K562 (cell line): ENCODE results near the gene IDH1. TPM values are rescaled to one million over a fixed set of nuclear protein-coding genes. Genes with fewer than 3 reads are reported as not detected.

ENCODE experiments used
- ATAC-seq: fragments of 200-7000 bp; cut with Tn5 transposase; 3 replicates; pipeline ENCODE4 v1.9.1; 2020; ENCODE audit warnings: moderate library complexity
- BruUV-seq: library from RNA; stranded (reverse); fragments of 400-500 nt; replicated peaks from 2 replicates; lab custom pipeline; 2021; lab: Mats Ljungman, UMichigan
- CTCF ChIA-PET: fragments of 300-600 bp; formaldehyde crosslinking; extraction: SDS; loops from one replicate; lab custom pipeline; 2021; ENCODE audit warnings: low intra/inter-chr PET ratio; lab: Yijun Ruan, JAX
- POLR2A ChIA-PET: fragments of 300-600, 350-650 bp; sonication (Branson Sonifier 250); formaldehyde crosslinking; extraction: SDS; loops from one replicate; lab custom pipeline; 2021; ENCODE audit warnings: antibody characterized with exemption, inconsistent platforms; lab: Yijun Ruan, JAX
- DNase-seq, 4 experiments: peaks; one replicate each; pipeline versions ENCODE4 v3.0.0 to v3.0.0-alpha.2; 2011 to 2018; ENCODE audit warnings: low spot score in 3 of 4, mixed read lengths in 3 of 4; ENCODE audit errors: extremely low read depth in 1 of 4
- FAIRE-seq: peaks from 2 replicates; lab custom pipeline; 2011; peaks lifted over from hg19 to GRCh38; lab: Jason Lieb, UNC
- H2AFZ ChIP-seq: 2 replicates; pipeline ENCODE4 v1.6.0; 2011; ENCODE audit warnings: low read depth, low read length, control low read depth, inconsistent platforms
- H3K27ac ChIP-seq: fragments of 200-600 bp; 3 replicates; pipeline ENCODE4 v1.8.0; 2011; ENCODE audit warnings: low read depth, mild to moderate bottlenecking, control low read depth, inconsistent platforms, low read length, moderate library complexity, mixed read lengths; ENCODE audit errors: extremely low read depth
- H3K27me3 ChIP-seq, 2 experiments: fragments of 300-600 bp in 1 of 2; 2 replicates in 1 of 2; 3 replicates in 1 of 2; pipeline versions ENCODE4 v1.6.0 to v1.8.0; 2011; ENCODE audit warnings: inconsistent platforms in 2 of 2, low read length in 2 of 2, mild to moderate bottlenecking in 1 of 2, mixed read lengths in 1 of 2, moderate library complexity in 1 of 2; ENCODE audit not compliant: control insufficient read depth in 2 of 2, insufficient read depth in 2 of 2
- H3K36me3 ChIP-seq: fragments of 300-600 bp; 3 replicates; pipeline ENCODE4 v1.8.0; 2011; ENCODE audit warnings: mild to moderate bottlenecking, low read length, inconsistent platforms; ENCODE audit not compliant: control insufficient read depth, insufficient read depth
- H3K4me1 ChIP-seq, 2 experiments: fragments of 200-600 bp in 1 of 2; replicated peaks in 1 of 2; 2 replicates in 1 of 2; 3 replicates in 1 of 2; pipeline versions ENCODE4 v1.5.1 to v1.8.0; 2011; ENCODE audit warnings: inconsistent platforms in 2 of 2, low read length in 2 of 2, mild to moderate bottlenecking in 1 of 2, mixed read lengths in 1 of 2, moderate library complexity in 1 of 2; ENCODE audit not compliant: control insufficient read depth in 2 of 2, insufficient read depth in 2 of 2
- H3K4me2 ChIP-seq: 2 replicates; pipeline ENCODE4 v1.6.1; 2011; ENCODE audit warnings: low read length, control low read depth, inconsistent platforms, mixed read lengths; ENCODE audit not compliant: insufficient read depth
- H3K4me3 ChIP-seq: fragments of 200-600 bp; sonication (generic), shearing (Covaris generic); 2 replicates; pipeline ENCODE4 v1.5.1; 2016; ENCODE audit warnings: control low read depth, inconsistent platforms
- H3K79me2 ChIP-seq: fragments of 200-600 bp; 3 replicates; pipeline ENCODE4 v1.8.0; 2011; ENCODE audit warnings: low read length, inconsistent platforms; ENCODE audit not compliant: control insufficient read depth, insufficient read depth
- H3K9ac ChIP-seq, 2 experiments: 2 replicates each; pipeline versions ENCODE4 v1.6.0 to v1.6.1; 2011; ENCODE audit warnings: low read depth in 2 of 2, low read length in 2 of 2, control low read depth in 1 of 2, inconsistent platforms in 1 of 2, mild to moderate bottlenecking in 1 of 2, mixed read lengths in 1 of 2; ENCODE audit not compliant: insufficient read depth in 1 of 2
- H3K9me1 ChIP-seq: one replicate; pipeline ENCODE4 v1.6.0; 2011; ENCODE audit warnings: inconsistent platforms, mild to moderate bottlenecking, low read length, moderate library complexity; ENCODE audit not compliant: control insufficient read depth, insufficient read depth
- H3K9me3 ChIP-seq: replicated peaks from 2 replicates; pipeline ENCODE4 v1.5.1; 2011; ENCODE audit warnings: low read depth, low read length, inconsistent platforms; ENCODE audit not compliant: control insufficient read depth, insufficient read depth
- H4K20me1 ChIP-seq: replicated peaks from 2 replicates; pipeline ENCODE4 v1.6.1; 2011; ENCODE audit warnings: low read length, inconsistent platforms, mixed read lengths; ENCODE audit not compliant: control insufficient read depth, insufficient read depth
- DPF2 ChIP-seq: fragments of 450-650 bp; IDR thresholded peaks from 2 replicates; pipeline ENCODE4 v1.6.1; 2016
- WGBS: fragments of 100-300 bp; shearing (Covaris generic); methylation state at CpG from one replicate; pipeline ENCODE4 v1.1.6; 2016; ENCODE audit warnings: low coverage, mixed read lengths; ENCODE audit not compliant: insufficient coverage; ENCODE audit errors: missing lambda C conversion rate; 5-methylcytosine and 5-hydroxymethylcytosine counted together
- in situ Hi-C: fragments of 300-500 bp; cut with MboI; formaldehyde crosslinking; loops from 4 replicates; pipeline ENCODE4 v1.15.0; 2018; ENCODE audit warnings: inconsistent platforms, mixed read lengths
- intact Hi-C: fragments of 100-400 bp; cut with micrococcal nuclease; formaldehyde crosslinking; loops from 2 replicates; pipeline ENCODE4 v1.14.2; 2022
- polyA plus RNA-seq, 8 experiments: library from polyadenylated mRNA; depleted of rRNA in 4 of 8; stranded (reverse) in 5 of 8; unstranded in 3 of 8; fragments of >200 nt; fragmentation: Nextera tagmentation in 2 of 8; fragmentation: Illumina TruSeq in 1 of 8; extraction: Ambion mirVana in 2 of 8; extraction: Trizol in 1 of 8; gene quantifications; 2 replicates each; pipeline versions ENCODE4 v1.2.1 to v1.2.3, GENCODE V29; 2011 to 2014; ENCODE audit warnings: inconsistent platforms in 1 of 8, missing spikeins in 1 of 8
- total RNA-seq, 7 experiments: library from RNA; depleted of rRNA in 6 of 7; stranded (reverse); fragments of >200 nt in 6 of 7; fragmentation: Illumina TruSeq in 2 of 7; extraction: Trizol in 2 of 7; gene quantifications; 2 replicates each; pipeline versions ENCODE4 v1.2.1 to v1.2.3, GENCODE V29; 2011 to 2021; ENCODE audit warnings: low replicate concordance in 1 of 7
- TF ChIP-seq, protein P1 (sequence below): fragments of 450-650 bp; formaldehyde crosslinking; IDR thresholded peaks from 2 replicates; pipeline ENCODE4 v1.4.0; 2022; ENCODE audit warnings: missing genetic modification characterization
- TF ChIP-seq, protein P2 (sequence below): IDR thresholded peaks from 2 replicates; pipeline ENCODE4 v1.6.1; 2016; ENCODE audit warnings: missing genetic modification characterization, missing compliant biosample characterization

Gene IDH1
- total and polyA plus RNA-seq, 9 of the 15 experiments (the other 6 are each of a cell fraction or from before 2014, with no cell fraction given): 61.9 to 194 (median 101) TPM

GRCh38 chr2:208251098-208251497, 3.8 kb downstream of the IDH1 start:
- H3K36me3 ChIP-seq: peaks cover 76% of the 10 kb centered on the region; the same call in 2 of the 3 replicates
- no peak for FAIRE-seq
- H3K4me1 ChIP-seq: peaks cover 8 to 13% of the 10 kb centered on the region in 2 experiments; a peak in 4 of 5 replicates
- DNase-seq: no peak
- no TSS peak for BruUV-seq
- H3K9me1 ChIP-seq: no peaks in the 10 kb centered on the region
- WGBS: 79% methylated on average over 4 of the region's 4 CpGs
- no peaks in the 10 kb centered on the region for H3K27me3 ChIP-seq
- no peak for ATAC-seq
- no peak overlapping the region for H3K4me3 ChIP-seq
- H4K20me1 ChIP-seq: no peaks in the 10 kb centered on the region
- ChIA-PET POLR2A (interaction anchor here (1.8 kb wide), 1 partner anchor 11 kb away, joined by 6 read pairs; no protein-coding TSS in a partner anchor), CTCF (no interaction called here)
- in situ Hi-C loops (no loop called here), intact Hi-C loops (no loop called here)
- no peak overlapping the region for H2AFZ ChIP-seq
- TF ChIP-seq, protein P1, sequence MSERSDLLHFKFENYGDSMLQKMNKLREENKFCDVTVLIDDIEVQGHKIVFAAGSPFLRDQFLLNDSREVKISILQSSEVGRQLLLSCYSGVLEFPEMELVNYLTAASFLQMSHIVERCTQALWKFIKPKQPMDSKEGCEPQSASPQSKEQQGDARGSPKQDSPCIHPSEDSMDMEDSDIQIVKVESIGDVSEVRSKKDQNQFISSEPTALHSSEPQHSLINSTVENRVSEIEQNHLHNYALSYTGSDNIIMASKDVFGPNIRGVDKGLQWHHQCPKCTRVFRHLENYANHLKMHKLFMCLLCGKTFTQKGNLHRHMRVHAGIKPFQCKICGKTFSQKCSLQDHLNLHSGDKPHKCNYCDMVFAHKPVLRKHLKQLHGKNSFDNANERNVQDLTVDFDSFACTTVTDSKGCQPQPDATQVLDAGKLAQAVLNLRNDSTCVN (CRISPR knock-in tag): no peak
- TF ChIP-seq DPF2: no peak
- TF ChIP-seq, protein P2, sequence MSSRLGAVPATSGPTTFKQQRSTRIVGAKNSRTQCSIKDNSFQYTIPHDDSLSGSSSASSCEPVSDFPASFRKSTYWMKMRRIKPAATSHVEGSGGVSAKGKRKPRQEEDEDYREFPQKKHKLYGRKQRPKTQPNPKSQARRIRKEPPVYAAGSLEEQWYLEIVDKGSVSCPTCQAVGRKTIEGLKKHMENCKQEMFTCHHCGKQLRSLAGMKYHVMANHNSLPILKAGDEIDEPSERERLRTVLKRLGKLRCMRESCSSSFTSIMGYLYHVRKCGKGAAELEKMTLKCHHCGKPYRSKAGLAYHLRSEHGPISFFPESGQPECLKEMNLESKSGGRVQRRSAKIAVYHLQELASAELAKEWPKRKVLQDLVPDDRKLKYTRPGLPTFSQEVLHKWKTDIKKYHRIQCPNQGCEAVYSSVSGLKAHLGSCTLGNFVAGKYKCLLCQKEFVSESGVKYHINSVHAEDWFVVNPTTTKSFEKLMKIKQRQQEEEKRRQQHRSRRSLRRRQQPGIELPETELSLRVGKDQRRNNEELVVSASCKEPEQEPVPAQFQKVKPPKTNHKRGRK: peak; percentile 64; the same call in 1 of the 2 replicates
- H3K9me3 ChIP-seq: no peaks in the 10 kb centered on the region
- H3K9ac ChIP-seq: no peak overlapping the region; a peak in 1 of 4 replicates
- no peak overlapping the region for H3K4me2 ChIP-seq
- peaks cover 39% of the 10 kb centered on the region for H3K79me2 ChIP-seq
- H3K27ac ChIP-seq: no peak overlapping the region
